Measurements from ENCODE around the gene MEFV.

MEFV gene

DNA sequence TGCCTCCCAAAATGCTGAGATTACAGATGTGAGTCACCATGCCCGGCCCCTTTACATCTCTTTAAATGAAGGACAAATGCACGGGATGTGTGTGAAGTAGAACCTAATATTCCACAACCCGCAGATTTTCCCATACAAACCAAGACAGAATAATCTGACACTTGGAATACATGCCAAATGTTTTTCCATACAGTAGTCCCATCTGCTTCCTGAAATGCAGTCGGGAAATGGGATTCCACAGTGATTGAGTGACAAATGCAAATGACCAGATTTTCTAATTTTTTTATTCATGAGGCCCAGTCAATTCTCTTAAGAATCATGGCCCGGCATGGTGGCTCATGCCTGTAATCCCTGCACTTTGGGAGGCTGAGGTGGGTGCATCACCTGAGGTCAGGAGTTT is 14.7 kb downstream of the MEFV start:
- no peak for DNase-seq (ENCODE audit: low read depth)
- no peak overlapping the region for H3K4me3 ChIP-seq (ENCODE audit: low read length)
- TF ChIP-seq, protein P1, sequence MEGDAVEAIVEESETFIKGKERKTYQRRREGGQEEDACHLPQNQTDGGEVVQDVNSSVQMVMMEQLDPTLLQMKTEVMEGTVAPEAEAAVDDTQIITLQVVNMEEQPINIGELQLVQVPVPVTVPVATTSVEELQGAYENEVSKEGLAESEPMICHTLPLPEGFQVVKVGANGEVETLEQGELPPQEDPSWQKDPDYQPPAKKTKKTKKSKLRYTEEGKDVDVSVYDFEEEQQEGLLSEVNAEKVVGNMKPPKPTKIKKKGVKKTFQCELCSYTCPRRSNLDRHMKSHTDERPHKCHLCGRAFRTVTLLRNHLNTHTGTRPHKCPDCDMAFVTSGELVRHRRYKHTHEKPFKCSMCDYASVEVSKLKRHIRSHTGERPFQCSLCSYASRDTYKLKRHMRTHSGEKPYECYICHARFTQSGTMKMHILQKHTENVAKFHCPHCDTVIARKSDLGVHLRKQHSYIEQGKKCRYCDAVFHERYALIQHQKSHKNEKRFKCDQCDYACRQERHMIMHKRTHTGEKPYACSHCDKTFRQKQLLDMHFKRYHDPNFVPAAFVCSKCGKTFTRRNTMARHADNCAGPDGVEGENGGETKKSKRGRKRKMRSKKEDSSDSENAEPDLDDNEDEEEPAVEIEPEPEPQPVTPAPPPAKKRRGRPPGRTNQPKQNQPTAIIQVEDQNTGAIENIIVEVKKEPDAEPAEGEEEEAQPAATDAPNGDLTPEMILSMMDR (IDR thresholded peaks at IDR 0.05; ENCODE audit: insufficient read depth, low read depth, low read length, missing control alignments) = no peak

- TF ChIP-seq, protein P1 (IDR thresholded peaks at IDR 0.05; ENCODE audit: insufficient read depth, low read depth, low read length, missing control alignments) = no peak
- no peak overlapping the region for H3K4me3 ChIP-seq (ENCODE audit: low read length)
- peak; percentile 34 for DNase-seq (ENCODE audit: low read depth)
These were observed 20.4 kb downstream of the MEFV start for GRCh38 chr16:3235856-3236669.

DNA sequence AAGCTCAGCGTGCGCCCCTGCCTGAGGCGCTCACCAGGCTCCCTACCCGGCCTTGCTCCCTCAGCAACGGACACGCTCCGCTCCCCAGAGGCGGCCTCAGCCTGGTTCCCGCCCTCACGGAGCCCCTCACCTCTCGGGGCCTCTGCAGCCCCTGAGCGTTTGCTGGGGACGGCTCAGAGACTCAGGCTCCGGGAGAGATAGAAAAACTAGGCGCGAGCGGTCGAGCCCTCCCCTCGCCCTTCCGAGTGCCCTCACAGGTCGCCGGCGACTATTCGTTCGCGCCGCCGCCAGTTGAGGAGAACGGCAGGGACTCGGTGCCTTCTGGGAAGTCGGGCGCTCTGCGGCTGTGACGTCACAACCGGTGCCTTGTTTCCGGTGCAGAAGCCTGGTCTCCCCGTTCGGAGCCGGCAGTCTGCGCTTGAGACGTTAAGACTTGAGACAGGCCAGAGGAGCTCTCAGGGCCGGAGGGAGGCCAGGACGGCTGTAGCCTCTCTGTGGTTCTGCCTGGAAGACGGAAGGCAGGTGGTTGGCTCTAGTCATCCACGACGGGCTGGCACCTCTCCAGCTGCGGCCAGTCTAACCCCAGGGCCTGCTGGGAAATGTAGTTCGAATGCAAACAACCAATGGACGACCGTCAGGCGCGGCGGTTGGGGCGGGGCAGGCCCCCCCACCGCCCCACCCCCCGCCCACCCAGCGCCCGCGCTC is 21.4 kb downstream of the MEFV start, which contains the start of gene ZNF200:
TSS of gene ZNF200 (minus strand) at position 302 of the 705 bp plus-strand sequence. CDS start 1,403 bp downstream, outside the sequence.
- peak within 1 kb of the TSS; percentile 97 for H3K4me3 ChIP-seq (ENCODE audit: low read length)
- TF ChIP-seq, protein P1 (IDR thresholded peaks at IDR 0.05; ENCODE audit: insufficient read depth, low read depth, low read length, missing control alignments) = no peak
- peak; percentile 97 for DNase-seq (ENCODE audit: low read depth)

DNA sequence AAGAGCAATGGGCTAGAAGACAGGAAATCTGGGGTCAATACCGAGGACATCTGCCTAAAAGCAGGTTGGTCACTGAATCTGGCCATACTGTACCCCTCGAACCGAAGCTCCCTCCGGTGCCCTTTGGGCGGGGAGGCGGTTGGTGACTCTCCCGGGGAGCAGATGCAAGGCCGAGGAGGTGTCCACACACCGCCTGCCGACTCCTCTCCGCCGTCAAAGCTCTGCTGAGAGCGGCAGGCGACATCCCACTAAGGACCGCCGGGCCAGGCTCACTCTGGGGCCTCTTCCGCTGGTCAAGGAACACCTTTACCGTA is 21.9 kb downstream of the MEFV start:
- DNase-seq (ENCODE audit: low read depth) = no peak
- peak overlapping the region; percentile 97 for H3K4me3 ChIP-seq (ENCODE audit: low read length)
- TF ChIP-seq, protein P1 (IDR thresholded peaks at IDR 0.05; ENCODE audit: insufficient read depth, low read depth, low read length, missing control alignments) = no peak

DNA sequence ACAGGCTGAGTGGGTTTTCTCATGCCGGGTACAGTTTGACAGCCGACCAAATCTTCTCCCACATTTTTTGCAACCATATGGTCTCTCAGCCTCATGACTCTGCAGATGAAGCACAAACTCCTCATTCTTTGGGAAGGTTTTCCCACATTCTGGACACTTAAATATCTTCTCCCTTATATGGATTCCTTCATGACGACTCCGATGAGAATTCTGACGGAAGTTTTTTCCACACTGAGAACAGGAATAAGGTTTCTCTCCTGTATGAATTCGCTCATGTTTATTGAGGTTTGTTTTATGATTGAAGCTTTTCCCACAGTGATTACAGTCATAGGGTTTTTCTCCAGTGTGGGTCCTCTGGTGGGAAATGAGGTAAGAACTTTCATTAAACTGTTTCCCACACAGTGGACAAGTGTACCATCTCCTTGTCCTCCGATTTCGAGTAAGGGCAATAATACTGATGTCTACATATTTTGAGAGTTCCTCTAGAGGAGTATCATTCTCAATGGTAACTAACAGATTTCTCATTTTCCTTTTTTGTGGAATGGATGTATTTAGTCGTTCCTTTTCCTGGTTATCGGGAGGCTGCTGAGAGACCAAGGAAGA is 32.4 kb downstream of the MEFV start:
- no peak for DNase-seq (ENCODE audit: low read depth)
- TF ChIP-seq, protein P1 (IDR thresholded peaks at IDR 0.05; ENCODE audit: insufficient read depth, low read depth, low read length, missing control alignments) = no peak
- no peak overlapping the region for H3K4me3 ChIP-seq (ENCODE audit: low read length)

DNA sequence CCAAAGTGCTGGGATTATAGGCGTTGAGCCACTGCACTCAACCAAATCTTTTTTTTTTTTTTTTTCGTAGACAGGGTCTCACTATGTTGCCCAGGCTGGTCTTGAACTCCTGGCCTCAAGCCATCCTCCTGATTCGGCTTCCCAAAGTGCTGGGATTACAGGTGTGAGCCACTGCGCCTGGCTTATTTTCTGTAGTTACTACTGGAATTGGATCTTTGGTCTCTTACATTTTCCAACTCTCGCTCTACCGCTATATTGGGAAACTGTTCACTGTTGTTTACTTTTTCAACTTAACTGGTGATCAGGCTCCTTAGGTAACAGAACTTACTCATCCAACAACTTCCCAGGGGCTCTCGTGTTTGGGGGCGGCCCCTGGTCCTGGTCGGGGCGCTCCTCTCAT is 35.6 kb downstream of the MEFV start:
- H3K4me3 ChIP-seq (ENCODE audit: low read length) = no peak overlapping the region
- TF ChIP-seq, protein P1 (IDR thresholded peaks at IDR 0.05; ENCODE audit: insufficient read depth, low read depth, low read length, missing control alignments) = no peak
- DNase-seq (ENCODE audit: low read depth) = no peak

Data from epithelial cell of esophagus (primary cell).